ENCODE data around the gene NUDT1. TPM values are rescaled to one million over a fixed set of nuclear protein-coding genes. Genes with fewer than 3 reads are reported as not detected.
A peak's percentile ranks its signal among the peaks of the same experiment; 100 is the strongest.

The NUDT1 gene
- total RNA-seq, 1 experiment from 2014 or later, result 84.7 TPM

GRCh38 chr7:2245883-2246675, 4.1 kb downstream of the NUDT1 start:
- Histone ChIP-seq H3K79me2 (ENCODE audit: insufficient read depth, low read length) (peaks cover 4% of the 10 kb centered on the region; the same call in 1 of the 2 replicates), H3K14ac (ENCODE audit: insufficient read depth, low read length) (no peak overlapping the region; the same call in 1 of the 2 replicates), H2BK15ac (ENCODE audit: low read depth, low read length) (no peak overlapping the region), H2BK120ac (ENCODE audit: low read depth, low read length, poor library complexity, severe bottlenecking) (no peak overlapping the region), H3K4ac (ENCODE audit: low read depth, low read length) (no peak overlapping the region), H2BK5ac (ENCODE audit: insufficient read length, low read length) (no peak overlapping the region), H3K4me2 (ENCODE audit: insufficient read depth, insufficient read length, low read length) (no peak overlapping the region), H4K8ac (replicated peaks; ENCODE audit: insufficient read length, low read depth, low read length) (no peak overlapping the region), H3K23ac (ENCODE audit: insufficient read length, low read depth, low read length) (no peak overlapping the region), H2AFZ (ENCODE audit: low read length) (no peak overlapping the region), H3K56ac (ENCODE audit: insufficient read length, low read depth, low read length) (no peak overlapping the region), H2BK20ac (ENCODE audit: low read depth, low read length, poor library complexity, severe bottlenecking) (no peak overlapping the region), H3K23me2 (ENCODE audit: insufficient read length, low read depth, low read length, poor library complexity, severe bottlenecking) (peaks cover 7% of the 10 kb centered on the region), H3K79me1 (ENCODE audit: insufficient read depth, low read depth, low read length, poor library complexity, severe bottlenecking) (no peaks in the 10 kb centered on the region), H3T11ph (ENCODE audit: low read length) (no peak overlapping the region), H4K91ac (ENCODE audit: insufficient read length, low read depth, low read length) (no peak overlapping the region), H3K9me3 (ENCODE audit: control insufficient read depth, low read depth, low read length) (no peaks in the 10 kb centered on the region), H4K5ac (ENCODE audit: insufficient read length, low read depth, low read length) (no peak overlapping the region), H3K4me1 (ENCODE audit: insufficient read depth, low read length) (no peaks in the 10 kb centered on the region; the same call in 1 of the 2 replicates), H2BK12ac (ENCODE audit: insufficient read length, low read depth, low read length) (no peak overlapping the region), H2AK5ac (ENCODE audit: insufficient read length, low read length) (no peak overlapping the region), H3K9ac (ENCODE audit: extremely low read depth, insufficient read length, low read length) (no peak overlapping the region), H3K27ac (ENCODE audit: insufficient read length, low read depth, low read length) (no peak overlapping the region), H4K20me1 (ENCODE audit: control insufficient read depth, insufficient read depth, insufficient read length) (no peaks in the 10 kb centered on the region), H3K27me3 (ENCODE audit: insufficient read depth, low read length) (no peaks in the 10 kb centered on the region), H3K18ac (ENCODE audit: insufficient read length, low read depth, low read length) (no peak overlapping the region)
- peak overlapping the region in 1 of 2 experiments; percentile 28; a peak in 1 of 5 replicates for H3K4me3 Mint-ChIP-seq
- H3K9me3 Mint-ChIP-seq, result no peaks in the 10 kb centered on the region
- no peak for DNase-seq
- WGBS (ENCODE audit: extremely low coverage, insufficient read length, low lambda C conversion rate), result no CpG with 5 or more reads among the region's 22 CpGs
- H3K27me3 Mint-ChIP-seq (ENCODE audit: low read depth), result no peaks in the 10 kb centered on the region; the same call in 1 of the 2 replicates
- peaks cover 11 to 33% (median 32%) of the 10 kb centered on the region in 3 experiments for H3K36me3 Mint-ChIP-seq (ENCODE audit: insufficient read depth in 1 of 3, low read depth in 3 of 3)
- TF ChIP-seq CTCF (conservative IDR thresholded peaks at IDR 0.05), result no peak
- H3K27ac Mint-ChIP-seq, result peak overlapping the region; percentile 83 to 92 (median 85); a peak in 5 of 7 replicates
- H3K4me1 Mint-ChIP-seq, result peaks cover 11 to 18% of the 10 kb centered on the region in 2 experiments
